Measurements from ENCODE around the gene RAB34.
"Not testable (repeated sequence)": the region's sequence is repeated elsewhere in the genome, so short reads cannot be mapped to it uniquely, and the experiment has no call there.

The RAB34 gene

GRCh38 chr17:28745786-28746411, 28.2 kb upstream of the RAB34 start:
- DNase-seq = no peak

GRCh38 chr17:28744972-28745785, 27.5 kb upstream of the RAB34 start:
- DNase-seq = no peak

GRCh38 chr17:28744104-28744971, 26.7 kb upstream of the RAB34 start:
- DNase-seq = peak; percentile 72

- peak; percentile 80 for DNase-seq
These were observed 25.8 kb upstream of the RAB34 start, which contains the start of gene TRAF4 for GRCh38 chr17:28743243-28744103. Gene TRAF4, plus strand, starts transcription at chr17:28744011. Its CDS starts 102 bp downstream, at chr17:28744113.

- DNase-seq = no peak
These were observed 24.0 kb upstream of the RAB34 start for GRCh38 chr17:28741358-28742349.

GRCh38 chr17:28740406-28741357, 23.0 kb upstream of the RAB34 start:
- DNase-seq = no peak

- peak; percentile 67 for DNase-seq
These were observed 21.2 kb upstream of the RAB34 start for GRCh38 chr17:28738680-28739384.

GRCh38 chr17:28737770-28738679, 20.4 kb upstream of the RAB34 start:
- no peak for DNase-seq

GRCh38 chr17:28737316-28737715, 19.6 kb upstream of the RAB34 start:
- no peak for DNase-seq

GRCh38 chr17:28735913-28736769, 18.5 kb upstream of the RAB34 start:
- DNase-seq = not testable (repeated sequence)

- no peak for DNase-seq
These were observed 17.6 kb upstream of the RAB34 start for GRCh38 chr17:28735242-28735722.

GRCh38 chr17:28734712-28735241, 17.1 kb upstream of the RAB34 start:
- DNase-seq = no peak

GRCh38 chr17:28733346-28733745, 15.7 kb upstream of the RAB34 start:
- DNase-seq = no peak

- DNase-seq = no peak
These were observed 12.3 kb upstream of the RAB34 start for GRCh38 chr17:28729950-28730330.

GRCh38 chr17:28728364-28729200, 10.9 kb upstream of the RAB34 start, which contains the start of gene NEK8:
Gene NEK8, plus strand, starts transcription at chr17:28728788. Its CDS starts 26 bp downstream, at chr17:28728814.
- DNase-seq = peak; percentile 99
